Measurements from ENCODE around the gene D2HGDH. TPM values are rescaled to one million over a fixed set of nuclear protein-coding genes. Genes with fewer than 3 reads are reported as not detected.

Gene D2HGDH
- 4.0 to 13.0 TPM (median 10.3 TPM) in 5 replicates for total RNA-seq (2022; extraction: Qiagen RNA extraction; ENCODE audit: low read depth)

GRCh38 chr2:241734467-241735208 is at the start of gene D2HGDH:
Gene D2HGDH (plus strand): TSS chr2:241734630. CDS start chr2:241735225, 595 bp downstream.

GRCh38 chr2:241686650-241687425 is 47.6 kb upstream of the D2HGDH start, which contains the start of gene DTYMK:
Gene DTYMK (minus strand): TSS chr2:241686815. CDS start chr2:241686783, 32 bp downstream.

GRCh38 chr2:241701399-241702154 is 32.9 kb upstream of the D2HGDH start, which contains the start of gene ING5:
Gene ING5 (plus strand): TSS chr2:241702039. CDS start chr2:241702066, 27 bp downstream.

DNA sequence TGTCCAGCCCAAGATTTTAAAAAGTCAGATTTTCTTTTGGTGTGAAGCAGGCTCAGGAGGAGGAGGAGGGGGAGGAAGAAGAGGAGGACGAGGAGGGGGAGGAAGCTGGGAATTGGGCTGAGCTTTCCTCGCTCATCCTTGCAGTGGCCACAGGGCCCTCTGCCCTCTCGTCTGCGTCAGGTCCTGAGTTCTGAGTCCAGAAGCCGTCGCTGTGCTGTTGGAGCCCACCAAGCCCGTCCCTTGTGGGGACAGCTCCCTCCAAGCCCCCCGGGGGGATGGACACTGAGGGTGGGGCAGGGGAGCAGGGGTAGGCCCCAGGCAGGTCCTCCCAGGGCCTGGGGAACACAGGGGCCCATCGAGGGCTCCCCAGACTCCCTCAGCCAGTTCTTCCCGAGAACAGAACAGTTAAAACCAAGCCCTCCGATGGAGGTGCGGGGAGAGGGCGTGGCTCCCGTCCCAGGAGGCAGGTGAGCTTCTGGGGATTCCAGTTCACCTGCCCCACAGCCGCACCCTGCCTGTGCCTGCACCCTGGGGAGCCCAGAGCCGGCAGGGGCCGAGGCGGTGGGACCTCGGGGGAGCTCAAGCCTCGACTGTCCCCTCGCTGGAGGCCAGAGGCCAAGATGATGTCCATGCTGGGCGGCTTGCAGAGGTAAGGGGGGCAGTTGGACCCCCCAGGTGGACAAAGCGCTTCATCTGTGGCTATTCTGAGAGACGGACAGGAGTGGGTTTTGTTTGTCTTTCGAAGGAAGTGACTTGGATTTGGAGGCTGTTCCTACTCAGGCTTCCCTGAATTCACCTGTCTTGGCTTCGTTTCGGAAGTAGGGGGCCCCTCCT is 42.1 kb downstream of the D2HGDH start, which contains the start of gene GAL3ST2:
Gene GAL3ST2, plus strand, starts transcription at position 487 of the 834 bp plus-strand sequence. Its CDS starts 134 bp downstream, at position 621.

DNA sequence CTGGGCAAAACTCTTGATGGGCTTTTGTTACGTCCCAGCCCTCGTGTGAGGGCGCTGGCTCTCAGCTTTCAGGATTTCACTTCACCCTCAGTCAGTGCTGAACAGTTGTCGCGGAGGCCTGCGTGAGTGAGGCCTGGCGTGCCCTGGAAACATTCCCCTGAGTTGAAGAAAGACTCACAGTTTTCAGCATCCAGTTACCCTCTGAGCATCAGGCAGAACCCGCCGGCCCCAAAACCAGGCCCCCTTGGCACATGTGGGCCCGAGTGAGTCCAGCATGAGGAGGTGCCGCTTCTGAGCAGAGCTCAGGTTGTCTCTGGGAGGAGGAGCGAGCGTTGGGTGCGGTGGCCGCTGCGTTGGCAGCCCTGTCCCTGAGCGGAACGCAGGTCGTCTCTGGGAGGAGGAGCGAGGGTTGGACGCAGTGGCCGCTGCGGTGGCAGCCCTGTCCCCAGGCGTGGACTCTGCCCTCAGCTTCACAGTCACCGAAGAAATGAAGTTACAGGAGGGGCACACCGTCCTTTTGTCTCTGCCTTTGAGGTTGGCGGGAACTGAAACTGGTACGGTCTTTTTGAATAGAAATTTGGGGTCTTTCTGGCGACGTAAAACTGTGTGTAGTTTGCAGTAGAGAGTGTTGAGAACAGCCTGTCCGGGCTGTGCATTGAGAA is 74.4 kb downstream of the D2HGDH start, which contains the start of gene NEU4:
Gene NEU4, plus strand, starts transcription at position 473 of the 662 bp plus-strand sequence. CDS start 5,292 bp downstream, outside the sequence.

Other genes with a start within 250 kb of the D2HGDH start
- gene STK25, start 226.0 kb upstream of the D2HGDH start, total RNA-seq (2022; extraction: Qiagen RNA extraction; ENCODE audit: low read depth) = 76.7 to 130 TPM (median 120 TPM) in 5 replicates
- gene BOK, start 175.9 kb upstream of the D2HGDH start, total RNA-seq (2022; extraction: Qiagen RNA extraction; ENCODE audit: low read depth) = 20.2 to 39.7 TPM (median 33.8 TPM) in 5 replicates
- gene THAP4, start 97.5 kb upstream of the D2HGDH start, total RNA-seq (2022; extraction: Qiagen RNA extraction; ENCODE audit: low read depth) = 57.1 to 84.6 TPM (median 79.5 TPM) in 5 replicates
- gene ATG4B, start 96.9 kb upstream of the D2HGDH start, total RNA-seq (2022; extraction: Qiagen RNA extraction; ENCODE audit: low read depth) = 49.0 to 63.7 TPM (median 51.3 TPM) in 5 replicates
- 99.7 to 147 TPM (median 131 TPM) in 5 replicates for gene DTYMK, start 47.8 kb upstream of the D2HGDH start, total RNA-seq (2022; extraction: Qiagen RNA extraction; ENCODE audit: low read depth)
- 22.2 to 24.1 TPM (median 23.2 TPM) in 5 replicates for gene ING5, start 32.6 kb upstream of the D2HGDH start, total RNA-seq (2022; extraction: Qiagen RNA extraction; ENCODE audit: low read depth)
- gene GAL3ST2, start 42.2 kb downstream of the D2HGDH start, total RNA-seq (2022; extraction: Qiagen RNA extraction; ENCODE audit: low read depth) = 0.20 to 0.46 TPM (median 0.33 TPM) in 5 replicates
- gene NEU4, start 74.6 kb downstream of the D2HGDH start, total RNA-seq (2022; extraction: Qiagen RNA extraction; ENCODE audit: low read depth) = 0.19 to 0.41 TPM (median 0.23 TPM) in 5 replicates
- gene PDCD1, start 124.3 kb downstream of the D2HGDH start, total RNA-seq (2022; extraction: Qiagen RNA extraction; ENCODE audit: low read depth) = not detected in 5 replicates
- not detected in 5 replicates for gene RTP5, start 135.1 kb downstream of the D2HGDH start, total RNA-seq (2022; extraction: Qiagen RNA extraction; ENCODE audit: low read depth)